Activated CD4-positive, alpha-beta T cell treated with anti-CD3 and anti-CD28 coated beads, Interleukin-10, Interleukin-2, amounts not matched to agents 100 ng/mL and 50 ng/mL, durations not matched to agents 16 hours and 8 hours (primary cell): ENCODE measurements around the gene CACNA1D.
A peak's percentile ranks its signal among the peaks of the same experiment; 100 is the strongest.

Experiments
- DNase-seq: peaks from one replicate; pipeline ENCODE4 v3.0.0-alpha.2; 2020

CACNA1D gene

DNA sequence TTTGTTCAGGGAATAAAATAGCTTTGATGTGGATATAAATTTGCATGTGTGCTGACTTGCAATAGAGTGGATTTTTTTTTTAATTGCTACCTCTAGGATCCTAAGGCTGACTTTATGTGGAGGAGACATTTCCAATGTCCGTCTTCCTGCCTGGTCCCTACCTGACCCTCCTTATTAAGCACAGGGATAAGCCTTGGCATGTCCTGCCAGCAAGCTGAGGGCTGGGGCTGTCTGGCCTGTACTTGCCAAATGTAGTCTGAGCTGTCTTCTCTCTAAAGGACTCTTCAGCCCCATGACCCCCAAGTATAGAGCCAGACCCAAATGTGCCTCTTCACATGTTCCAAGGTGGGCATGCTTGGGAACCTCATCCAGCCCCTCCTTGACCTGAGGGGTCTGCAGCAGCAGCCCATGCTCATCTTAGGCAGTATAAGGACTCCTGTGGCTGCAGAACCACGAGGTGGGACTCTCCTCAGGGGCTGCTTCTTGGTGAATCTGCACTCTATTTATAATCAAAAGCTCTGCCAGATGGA lies 88.8 kb downstream of the CACNA1D start:
- DNase-seq: no peak

DNA sequence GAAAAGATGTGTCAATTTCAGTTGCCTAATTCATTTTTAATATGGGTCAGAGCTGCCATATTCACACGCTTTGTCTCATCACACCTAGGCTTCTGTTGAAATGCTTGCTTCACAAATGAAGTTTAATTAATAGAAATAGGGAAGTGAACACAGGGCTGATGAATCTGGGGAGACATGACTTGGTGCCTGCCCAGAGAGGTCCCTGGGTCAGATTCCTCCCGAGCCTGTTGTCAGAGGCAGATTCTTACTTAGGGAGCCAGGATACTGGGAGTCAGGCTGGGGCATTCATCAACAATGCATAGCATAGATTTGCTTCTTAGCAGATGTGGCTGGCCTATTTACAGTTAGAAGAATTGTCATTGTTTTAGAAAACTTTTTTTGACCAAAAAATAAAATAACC lies 90.6 kb downstream of the CACNA1D start:
- no peak for DNase-seq

DNA sequence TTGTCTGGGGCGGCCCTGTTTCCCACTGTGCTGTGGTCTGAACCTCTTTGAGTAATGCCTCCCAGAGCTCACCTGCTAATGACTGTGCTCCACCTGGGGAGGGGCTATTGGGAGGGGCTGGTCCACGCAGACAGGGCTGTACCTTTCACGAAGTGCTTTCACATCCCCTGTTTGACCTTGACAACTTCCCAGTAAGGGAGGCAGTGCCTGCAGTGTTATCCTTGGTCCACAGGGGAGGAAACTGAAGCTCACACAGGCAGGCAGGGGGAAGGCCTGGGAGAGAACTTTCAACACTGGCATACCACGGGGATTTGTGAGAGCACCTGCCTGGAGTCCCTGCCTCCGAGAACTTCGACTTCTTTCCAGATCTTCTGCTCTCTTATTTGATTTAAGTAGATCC lies 91.2 kb downstream of the CACNA1D start:
- no peak for DNase-seq

DNA sequence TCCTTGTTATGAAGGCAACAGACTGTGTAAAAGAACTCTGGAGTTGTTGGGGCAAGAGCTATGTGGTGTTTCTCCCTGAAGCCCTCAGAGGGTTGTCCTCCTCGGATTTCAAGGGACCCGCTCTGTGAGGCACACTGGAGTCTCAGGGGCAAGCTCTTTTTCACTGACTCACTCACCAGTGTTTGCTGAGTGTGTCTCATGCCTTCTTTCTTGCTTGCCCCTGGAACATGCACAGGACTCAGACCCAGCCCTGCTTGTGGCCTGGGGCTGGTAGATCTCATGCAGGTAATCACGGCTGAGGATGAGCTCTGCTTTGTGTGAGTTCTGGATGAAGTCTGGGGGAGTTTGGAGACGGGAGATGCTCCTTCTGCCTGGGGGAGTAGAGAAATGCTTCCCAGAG lies 93.7 kb downstream of the CACNA1D start:
- no peak for DNase-seq

DNA sequence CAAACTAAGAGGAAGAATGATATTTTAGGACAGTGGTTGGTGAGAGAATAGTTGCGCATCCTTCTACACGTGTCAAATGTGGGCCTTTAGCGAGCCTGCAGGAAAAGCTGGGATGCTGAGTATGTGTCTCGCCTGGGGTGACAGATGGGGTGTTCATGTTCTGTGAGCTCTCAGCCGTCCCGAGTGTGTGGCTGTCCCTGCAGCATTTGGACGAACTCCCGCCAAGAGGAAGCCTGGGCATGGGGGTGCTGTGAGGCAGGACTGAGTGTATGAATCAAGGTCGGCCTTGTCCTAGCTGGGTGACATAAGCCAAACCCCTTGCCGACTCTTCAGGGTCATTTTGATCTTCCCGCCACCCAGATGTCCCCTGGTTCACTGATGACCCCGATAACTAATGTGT lies 94.8 kb downstream of the CACNA1D start:
- DNase-seq: no peak

DNA sequence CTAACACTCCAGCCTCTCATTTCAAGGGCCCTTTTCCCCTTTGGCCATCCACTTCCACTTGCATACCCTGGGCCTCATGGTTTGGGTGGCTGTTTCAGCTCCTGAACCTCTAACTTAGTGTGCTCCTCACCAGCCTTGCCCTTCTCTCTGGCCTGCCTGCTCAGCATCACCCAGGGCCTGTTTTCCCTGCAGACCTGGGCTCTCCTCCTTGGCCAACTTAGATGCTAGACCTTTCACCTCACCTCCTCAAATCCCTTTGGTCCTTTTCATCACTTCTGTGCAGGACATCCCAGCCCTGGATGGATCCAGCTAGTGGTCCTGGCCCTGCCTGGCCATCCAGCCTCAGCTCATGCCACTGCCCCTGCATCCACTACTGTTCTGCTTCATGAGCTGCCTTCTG lies 95.4 kb downstream of the CACNA1D start:
- DNase-seq: no peak

DNA sequence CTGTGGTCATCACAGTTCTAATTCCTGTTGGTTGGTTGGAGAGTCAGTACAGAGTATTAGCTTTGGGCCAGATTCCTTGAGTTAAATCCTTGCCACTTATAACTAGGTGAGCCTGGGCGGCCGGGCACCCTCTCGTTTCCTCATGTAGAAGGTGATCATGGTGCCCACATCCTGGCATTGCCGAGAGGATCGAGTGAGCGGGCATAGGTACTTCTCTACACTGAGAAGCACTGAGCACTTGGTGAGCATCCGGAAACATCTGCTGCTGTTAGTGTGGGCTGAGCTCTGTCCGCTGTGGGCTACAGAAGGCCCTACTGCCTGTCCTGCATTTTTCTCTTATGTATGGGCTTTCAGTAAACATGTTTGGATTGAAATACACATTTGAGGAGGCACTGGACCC lies 96.2 kb downstream of the CACNA1D start:
- DNase-seq: no peak

DNA sequence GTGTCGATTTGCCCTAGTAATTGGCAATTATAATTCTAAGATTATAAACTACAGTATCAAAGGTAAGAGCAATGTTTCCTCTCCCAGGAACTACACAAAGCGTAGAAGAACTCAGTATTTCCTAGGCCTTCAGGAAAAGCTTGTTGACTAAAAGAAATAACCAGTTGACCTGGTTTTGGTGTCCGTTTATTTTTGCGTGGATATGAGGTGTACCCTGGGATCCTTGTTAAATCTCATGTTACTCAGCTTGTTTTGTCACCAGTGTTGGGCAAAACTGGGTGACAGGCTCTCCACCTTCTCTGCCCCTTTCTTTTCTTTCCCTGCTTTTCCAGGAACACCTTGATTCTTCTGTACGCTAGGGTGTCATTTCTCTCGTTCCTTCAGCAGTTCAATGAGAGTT lies 97.2 kb downstream of the CACNA1D start:
- no peak for DNase-seq

DNA sequence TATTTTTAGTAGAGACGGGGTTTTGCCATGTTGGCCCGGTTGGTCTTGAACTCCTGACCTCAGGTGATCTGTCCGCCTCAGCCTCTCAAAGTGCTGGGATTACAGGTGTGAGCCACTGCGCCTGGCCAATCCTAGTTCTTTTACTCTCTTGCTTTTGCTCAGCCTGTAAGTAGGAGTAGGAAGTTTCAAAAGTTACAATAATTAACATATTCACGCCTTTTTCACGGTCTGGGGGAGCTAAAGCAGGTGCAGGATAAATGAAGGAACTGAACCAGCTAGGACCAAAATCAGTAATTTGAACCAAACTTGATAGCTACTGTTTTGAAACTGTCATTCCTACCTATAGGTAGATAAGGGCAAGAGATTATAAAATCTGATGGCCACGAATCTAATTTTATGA lies 98.5 kb downstream of the CACNA1D start:
- no peak for DNase-seq

DNA sequence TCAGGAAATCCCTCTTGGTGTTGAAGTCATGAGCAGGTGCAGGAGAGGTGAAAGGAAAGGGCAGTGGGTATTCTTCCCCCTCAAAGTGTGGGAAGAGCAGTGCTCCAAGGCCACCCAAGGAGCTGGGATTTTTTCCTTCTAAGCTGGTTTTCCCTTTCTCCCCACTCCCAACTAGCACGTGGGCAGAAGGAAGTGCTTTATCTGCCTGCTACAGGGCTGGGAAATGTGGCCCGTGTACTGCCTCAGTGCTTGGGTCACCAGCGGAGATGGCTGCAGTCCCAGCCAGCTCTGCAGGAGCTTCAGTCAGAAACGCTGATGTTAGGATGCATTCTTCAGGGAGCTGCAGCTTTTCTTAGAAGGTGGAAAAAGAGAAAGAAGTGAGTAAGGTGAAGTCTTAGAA lies 99.2 kb downstream of the CACNA1D start:
- DNase-seq: no peak

DNA sequence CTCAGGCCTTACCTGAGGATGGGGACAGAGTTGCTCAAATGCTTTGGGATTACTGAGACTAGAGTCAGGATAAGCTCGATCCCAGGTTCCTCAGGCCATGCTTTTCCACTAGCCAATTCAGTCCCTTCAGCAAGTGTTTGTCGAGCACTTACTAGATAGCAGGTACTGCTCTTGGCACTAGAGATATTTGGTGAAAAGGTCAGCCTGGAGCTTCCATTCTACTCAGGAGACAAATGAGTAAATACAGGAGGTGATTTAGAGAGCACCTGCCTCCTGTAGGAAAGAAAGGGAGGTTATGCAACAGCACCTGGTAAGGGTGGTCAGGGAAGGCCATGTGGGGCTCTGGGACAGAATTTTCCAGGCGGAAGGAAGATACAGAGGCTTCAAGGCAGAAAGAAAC lies 99.9 kb downstream of the CACNA1D start:
- DNase-seq: no peak

DNA sequence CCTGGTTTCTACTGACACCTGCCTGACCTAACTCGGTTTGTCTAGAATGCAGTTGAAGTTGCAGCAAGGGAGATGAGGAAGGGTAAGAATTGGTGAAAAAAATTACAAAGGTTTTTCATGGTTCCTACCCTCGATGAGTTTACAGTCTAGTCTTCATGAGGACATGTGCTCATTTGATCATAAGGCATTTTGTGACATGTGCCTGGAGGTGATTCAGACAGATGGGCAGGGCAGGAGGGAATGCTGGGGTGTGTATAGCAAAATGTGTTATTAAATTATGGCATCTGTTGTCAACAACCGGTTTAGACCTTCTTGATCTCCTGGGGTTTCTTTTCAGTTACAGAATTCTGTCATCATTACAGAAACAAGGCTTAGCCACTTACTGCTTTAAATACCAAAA lies 101.2 kb downstream of the CACNA1D start:
- DNase-seq: no peak

DNA sequence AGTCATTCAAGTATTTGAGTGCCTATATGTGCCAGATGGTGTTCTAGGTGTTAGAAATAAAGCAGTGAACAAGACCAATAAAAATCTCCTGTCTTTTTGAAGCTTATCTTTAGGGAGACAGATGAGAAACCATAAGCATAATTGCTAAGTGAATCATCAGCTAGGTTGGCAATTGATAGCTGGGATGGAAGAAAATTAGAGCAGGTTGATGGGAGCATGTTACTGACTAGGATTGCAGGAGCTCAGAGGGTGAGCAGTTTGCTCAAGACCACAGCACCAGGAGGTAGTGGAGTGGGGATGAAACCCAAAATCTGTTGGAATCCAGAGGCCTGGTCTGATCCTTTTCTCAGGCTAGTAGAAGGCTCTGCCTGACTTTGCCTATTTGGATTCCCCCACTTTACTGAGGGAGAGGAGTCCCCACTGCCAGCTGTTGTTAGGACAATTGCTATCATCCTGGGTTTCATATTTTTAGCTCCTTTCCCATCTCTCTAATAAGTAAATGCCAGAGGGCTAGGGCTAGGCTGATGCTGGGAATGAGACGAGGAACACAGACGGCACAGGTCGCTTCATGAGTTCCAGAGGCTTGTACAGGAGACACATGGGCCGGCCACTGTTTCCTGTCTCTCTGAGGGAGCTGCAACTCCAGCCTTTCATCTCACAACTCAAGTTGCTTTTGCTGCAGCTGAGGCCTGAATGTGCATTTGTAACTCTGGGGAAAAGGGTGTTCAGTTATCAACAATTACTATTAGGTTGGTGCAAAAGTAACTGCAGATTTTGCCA lies 102.9 kb downstream of the CACNA1D start:
- no peak for DNase-seq

DNA sequence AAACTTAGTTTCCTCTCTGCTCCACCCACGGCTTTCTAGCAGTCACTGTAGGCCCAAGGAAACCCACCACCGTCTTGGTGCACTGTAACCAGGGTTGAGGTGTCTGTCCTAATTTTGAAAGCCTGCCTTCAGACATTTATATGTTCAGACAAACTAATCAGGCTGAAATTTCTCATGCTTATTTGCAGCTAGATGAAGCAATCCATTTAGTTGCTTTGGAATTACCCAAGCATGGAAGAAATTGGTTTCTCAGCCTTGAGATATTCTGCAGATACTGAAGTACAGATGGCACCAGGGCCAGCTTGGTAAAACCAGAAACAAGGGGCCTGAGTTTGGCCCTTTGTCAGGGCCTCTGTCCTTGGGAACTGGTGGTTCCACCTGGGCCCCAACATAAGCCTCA lies 105.4 kb downstream of the CACNA1D start:
- DNase-seq: no peak

DNA sequence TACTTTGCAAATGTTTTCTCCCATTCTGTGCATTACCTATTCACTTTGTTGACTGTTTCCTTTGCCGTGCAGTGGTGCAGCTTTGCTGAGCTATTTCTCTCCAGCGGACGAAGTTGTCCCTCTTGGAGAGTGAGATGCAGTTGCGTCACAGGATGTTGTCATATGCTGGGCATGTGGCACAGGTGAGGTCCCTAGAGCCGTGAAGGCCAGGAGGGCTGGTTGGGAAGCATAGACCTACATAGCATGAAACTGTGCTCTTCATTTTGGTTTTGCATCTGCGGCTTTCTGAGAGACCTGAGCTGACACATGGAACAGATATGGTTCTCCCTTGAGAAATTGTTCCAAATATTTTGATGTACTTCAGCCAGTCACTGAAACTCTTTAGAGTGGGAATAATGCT lies 108.5 kb downstream of the CACNA1D start:
- DNase-seq: no peak

DNA sequence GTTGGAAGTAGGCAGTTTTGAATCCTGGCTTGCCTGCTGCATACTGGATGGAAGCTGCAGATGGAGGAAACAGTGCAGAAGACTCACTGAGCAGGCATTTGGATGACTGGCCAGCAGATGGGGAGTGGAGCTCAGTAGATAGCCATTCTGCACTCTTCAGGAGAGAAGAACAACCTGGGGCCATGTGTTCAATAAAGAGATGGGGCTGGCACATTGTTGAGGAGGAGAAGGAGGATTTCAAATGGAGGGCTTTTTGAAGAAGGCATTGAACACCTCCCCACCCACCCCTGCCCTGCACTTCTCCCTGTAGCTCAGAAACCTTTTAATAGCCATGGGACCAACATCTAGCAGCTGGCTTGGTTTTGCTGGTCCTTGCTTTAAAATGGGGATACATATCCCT lies 109.8 kb downstream of the CACNA1D start:
- DNase-seq: no peak

DNA sequence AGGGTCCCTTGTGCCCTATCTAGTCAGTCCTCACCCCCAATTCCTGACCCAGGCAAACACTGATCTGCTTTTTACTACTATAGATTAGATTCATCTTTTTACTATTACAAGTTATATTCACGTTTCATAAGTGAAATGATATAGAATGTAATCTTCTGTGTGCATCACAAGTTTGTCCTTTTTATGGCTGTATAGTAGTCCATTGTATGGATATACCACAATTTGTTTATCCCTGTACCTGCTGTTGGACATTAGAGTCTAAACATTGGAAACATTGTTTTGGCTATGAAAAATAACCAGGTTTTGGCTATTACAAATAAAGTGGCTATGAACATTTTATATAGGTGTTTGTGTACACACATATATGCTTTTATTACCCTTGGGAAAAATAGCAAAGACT lies 112.4 kb downstream of the CACNA1D start:
- no peak for DNase-seq

DNA sequence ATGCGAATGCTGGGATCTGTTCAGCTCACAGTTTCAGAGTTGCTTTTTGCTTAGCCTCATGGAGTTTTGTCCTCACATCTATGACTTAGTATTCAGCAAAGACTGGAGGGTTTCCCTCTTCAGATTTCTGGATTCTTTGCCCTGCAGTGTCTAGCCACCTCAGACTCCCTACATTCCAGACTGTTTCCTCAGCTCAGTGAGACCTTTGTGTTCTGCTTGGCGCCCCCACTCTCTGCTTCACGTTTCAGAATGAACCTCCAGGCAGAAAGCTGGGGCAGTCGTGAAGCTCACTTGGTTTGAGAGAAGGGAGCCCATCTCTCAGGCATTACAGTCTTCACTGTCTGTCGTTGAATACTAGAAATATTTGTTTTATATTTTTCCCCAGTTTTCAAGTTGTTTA lies 118.1 kb downstream of the CACNA1D start:
- no peak for DNase-seq

DNA sequence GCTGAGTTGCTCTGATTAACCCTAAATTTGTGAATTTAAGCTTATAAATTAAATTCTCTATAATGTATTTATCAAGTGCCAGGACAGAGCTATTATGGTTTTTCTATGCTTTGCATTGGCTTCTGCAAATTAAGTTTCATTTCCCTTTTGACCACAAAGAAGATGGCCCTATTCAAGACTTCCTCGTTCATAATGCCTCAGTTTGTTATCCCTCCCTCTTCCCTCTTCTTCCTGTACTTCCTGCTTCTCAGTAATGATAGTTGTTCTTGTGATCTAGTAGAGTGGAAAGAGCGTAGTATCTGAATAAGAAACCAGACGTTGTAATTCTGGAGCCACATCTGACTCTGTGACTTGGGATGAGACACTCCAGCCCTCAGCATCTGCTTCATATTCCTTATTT lies 118.7 kb downstream of the CACNA1D start:
- no peak for DNase-seq

DNA sequence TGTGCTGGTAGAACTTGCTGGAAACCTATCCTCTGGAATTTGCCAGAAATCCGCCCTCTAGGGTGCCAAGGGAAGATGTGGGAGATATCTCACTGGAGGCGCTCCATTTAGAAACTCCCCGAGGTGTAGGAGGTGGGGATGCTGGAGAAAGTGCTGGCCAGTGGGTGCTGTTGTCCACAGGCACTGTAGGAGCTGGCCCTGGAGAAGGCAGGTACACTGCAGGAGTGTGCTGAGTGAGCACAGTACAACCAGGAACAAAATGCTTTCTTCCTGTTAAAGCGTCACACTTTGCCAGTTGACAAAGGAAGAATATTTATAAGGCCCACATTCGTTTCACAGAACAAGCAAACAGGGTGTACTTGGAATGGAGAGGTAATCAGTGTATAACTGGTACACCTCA lies 119.9 kb downstream of the CACNA1D start:
- no peak for DNase-seq

DNA sequence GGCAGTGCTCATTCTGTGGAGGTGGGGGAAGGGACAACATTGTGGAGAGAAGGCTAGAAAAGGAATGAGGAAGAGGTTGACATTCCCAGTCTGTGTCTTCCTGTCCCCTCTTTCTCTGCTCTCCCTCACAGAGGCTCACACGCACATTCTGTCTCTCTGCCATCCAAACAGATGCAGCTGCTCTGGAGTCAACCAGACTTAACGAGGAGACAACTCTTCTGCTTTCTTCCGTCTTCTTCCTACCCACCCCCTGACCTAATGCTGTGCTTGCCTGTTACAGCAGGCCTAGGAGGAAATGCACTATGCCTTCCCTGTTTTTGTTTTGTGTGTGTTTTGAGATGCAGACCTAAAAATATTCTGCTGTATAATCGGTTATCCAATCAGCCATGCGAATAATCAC lies 121.9 kb downstream of the CACNA1D start:
- no peak for DNase-seq

DNA sequence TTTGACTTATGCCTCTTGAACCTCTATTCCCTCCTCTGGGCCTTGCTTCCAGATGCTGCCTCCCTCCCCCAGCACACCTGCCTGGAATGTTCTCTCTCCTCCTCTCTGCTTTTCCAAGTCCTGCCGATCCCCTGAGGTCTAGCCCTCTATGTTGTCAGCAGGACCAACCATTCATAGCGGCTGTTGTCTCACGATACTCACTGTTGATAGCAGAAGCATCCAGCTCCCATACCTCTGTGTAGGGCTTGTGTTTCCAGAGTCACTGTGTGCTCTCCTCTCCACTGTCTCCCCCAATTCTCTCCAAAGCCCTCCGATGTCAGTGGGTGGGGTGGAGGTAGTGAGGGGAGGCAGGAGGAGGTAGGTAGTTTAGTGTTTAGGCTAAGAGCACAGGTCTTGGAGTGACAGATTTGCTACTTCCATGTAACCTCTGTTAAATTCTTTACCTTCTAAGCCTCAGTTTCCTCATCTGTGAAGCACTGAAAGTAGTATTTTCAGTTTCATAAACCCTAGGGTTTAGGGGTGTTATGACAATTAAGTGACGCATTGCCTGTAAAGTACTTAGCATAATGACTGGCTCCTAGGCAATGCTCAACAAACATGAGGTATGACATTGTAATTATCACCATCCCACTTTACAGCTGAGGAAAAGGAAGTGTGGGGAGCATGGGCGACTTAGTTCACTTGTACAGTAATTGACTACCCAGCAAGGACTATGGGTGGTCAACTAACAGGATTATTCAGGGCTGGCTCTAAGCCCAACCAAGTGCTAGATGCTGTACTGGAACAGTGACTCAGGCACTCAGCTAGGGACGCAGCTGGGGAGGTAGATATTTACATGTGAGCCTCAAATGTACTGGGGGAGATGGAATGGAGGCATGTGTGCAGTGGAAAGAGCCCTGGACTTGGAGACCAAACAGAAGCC lies 122.8 kb downstream of the CACNA1D start:
- peak; percentile 21 for DNase-seq

DNA sequence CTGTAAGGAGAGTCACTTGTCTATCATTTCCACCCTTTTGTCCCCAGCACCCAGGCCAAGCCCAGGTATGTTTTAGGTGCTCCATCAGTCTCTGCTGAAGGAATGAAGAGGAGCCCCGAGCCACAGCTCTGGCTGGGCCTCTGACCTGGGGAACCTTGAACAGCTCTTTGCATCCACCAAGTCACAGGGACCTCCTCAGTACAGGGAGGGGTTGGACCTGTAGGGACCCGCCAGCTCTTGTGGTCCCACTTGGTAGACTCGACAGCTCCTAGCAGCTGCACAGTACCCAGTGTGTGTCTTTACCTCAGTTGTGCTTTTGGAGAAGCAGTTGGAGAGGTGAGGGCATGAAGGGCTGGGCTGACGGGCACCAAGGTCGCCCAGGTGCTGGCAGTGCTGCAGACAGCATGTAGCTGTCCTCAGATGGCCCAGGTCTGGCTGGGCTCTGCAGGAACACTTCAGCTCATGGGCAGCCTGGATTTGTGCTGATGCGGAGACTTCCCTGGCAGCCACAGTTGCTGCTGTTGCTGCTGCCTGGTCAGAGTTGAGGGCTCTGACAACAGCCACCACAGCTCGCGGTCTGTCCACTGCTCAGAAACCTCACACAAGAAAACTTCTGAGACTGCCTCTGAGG lies 123.6 kb downstream of the CACNA1D start:
- no peak for DNase-seq

DNA sequence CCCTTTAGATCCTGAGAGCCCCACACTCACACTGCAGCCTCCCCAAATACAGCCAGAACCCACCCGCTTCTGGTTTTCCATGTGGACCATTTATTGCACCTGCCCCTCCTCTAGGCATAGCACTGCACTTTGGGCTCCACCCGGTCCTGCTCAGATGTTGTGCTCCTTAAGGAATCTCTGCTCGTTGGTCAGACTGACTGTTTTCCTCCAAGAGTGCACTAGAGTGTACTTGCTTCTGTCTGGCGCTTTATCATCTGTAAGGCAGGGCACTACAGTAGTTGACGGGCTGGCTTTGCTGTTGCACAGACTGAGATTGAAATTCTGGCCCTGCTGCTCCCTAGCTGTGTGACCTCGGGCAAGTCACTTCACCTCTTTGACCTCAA lies 124.1 kb downstream of the CACNA1D start:
- DNase-seq: no peak
